Posterior cingulate gyrus (tissue), 11 donors: Measurements from ENCODE around the gene KRTAP4-8.
"Not testable (repeated sequence)": the region's sequence is repeated elsewhere in the genome, so short reads cannot be mapped to it uniquely, and the experiment has no call there.

Experiments used
- DNase-seq, 10 donors: peaks; one replicate each; pipeline versions ENCODE4 v3.0.0 to v3.0.0-alpha.2; 2020 to 2021; ENCODE audit warnings: mixed read lengths in 3 of 10
- intact Hi-C: fragments of 100-400 bp; cut with DNase I; formaldehyde crosslinking; loops from one replicate; pipeline ENCODE4 v1.15.1; 2023

Gene KRTAP4-8

DNA sequence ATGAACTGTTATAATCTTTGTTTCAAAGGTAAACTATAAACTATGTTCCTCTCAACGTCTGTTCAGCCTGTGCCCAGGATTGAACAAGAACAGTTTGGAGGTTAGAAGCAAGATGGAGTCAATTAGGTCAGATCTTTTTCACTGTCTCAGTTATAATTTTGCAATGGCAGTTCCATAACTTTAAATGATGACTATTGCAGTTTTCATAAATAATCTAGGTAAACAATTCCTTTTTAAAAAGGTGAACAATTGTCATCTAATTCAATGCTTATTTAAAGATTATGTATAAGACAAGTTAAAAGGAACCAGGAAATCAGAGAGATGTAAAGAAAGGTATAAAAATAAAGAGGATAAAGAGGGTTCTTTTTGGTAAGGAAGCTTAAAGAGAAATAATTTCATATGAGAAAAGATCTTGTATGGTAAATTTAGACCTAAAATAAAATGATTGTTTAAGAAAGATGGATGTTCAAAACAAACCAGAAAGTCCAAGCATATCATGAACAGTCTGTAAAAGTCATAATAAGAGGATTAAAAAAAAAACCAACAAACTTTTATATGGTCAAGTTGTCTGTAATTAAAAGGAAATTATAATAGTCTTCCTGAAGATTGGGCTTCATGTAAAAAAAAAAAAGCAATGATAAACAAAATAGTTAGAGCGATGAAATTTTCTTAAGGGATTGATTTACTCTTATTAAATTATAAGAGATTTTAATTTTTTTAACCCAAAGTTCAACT lies 13.4 kb upstream of the KRTAP4-8 start:
- DNase-seq: no peak
- intact Hi-C loops: no loop called here

DNA sequence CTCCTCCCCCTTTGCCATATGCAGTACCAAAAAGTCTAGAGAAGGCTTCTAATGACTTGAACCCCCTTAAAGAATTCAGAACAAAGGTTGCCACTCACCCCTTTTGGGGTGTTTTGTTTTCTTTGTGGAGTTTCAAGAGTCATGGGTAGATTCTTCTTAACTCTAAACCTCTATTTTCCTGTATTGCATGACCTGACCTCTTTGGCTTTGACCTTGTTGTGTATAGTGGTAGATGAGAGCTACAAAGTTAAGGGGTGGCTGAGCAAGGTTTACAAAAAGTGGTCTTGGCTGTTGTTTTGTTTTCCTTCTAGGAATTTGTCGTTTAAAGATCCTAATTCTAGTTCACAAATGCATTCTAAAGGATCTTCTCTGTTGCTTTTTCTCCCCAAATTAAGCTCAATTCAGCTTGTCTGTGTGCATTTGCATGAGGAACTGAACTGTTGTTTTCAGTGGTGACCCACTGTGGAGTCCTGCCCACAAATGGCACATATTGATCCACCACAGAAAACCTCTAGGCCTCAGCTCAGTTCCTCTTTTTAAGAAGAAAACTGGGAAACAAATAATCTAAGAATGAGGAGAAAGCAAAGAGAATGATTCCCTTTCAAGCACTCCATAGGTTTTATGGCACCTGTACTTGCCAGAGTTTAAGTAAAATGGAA lies 10.9 kb upstream of the KRTAP4-8 start:
- not testable (repeated sequence) for DNase-seq

DNA sequence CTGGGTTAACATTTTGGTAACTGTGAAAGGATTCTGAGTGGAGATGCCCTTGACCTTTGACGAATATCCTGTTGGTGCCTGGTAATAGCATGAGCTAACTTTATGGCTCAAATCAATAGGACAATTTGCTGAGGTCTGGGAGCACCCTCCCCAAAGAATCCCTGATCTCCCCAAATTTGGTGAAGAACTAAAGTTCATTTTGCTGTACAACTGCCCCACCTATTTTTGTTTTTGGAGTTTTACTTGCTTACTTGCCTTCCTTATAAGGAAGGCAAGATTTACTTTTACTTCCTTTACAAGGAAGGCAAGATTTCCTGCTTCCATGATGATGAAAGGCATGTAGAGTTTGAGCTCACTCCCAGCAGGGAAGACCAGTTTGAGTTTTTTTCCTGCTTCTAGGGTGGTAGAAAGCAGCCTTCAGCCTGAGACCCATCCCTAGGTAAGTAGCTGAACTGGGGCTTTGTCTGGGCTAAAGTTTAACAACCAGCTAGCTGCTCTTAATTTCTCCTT lies 10.1 kb upstream of the KRTAP4-8 start:
- DNase-seq: no peak
- intact Hi-C loops: no loop called here

More for the DNA sequence above, 10.9 kb upstream of the KRTAP4-8 start:
- intact Hi-C loops: not testable (repeated sequence)

DNA sequence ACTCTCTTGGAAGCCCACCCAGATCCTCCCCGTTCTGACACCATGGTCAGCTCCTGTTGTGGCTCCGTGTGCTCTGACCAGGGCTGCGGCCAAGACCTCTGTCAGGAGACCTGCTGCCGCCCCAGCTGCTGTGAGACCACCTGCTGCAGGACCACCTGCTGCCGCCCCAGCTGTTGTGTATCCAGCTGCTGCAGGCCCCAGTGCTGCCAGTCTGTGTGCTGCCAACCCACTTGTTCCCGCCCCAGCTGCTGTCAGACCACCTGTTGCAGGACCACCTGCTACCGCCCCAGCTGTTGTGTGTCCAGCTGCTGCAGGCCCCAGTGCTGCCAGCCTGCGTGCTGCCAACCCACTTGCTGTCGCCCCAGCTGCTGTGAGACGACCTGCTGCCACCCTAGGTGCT lies 7.4 kb upstream of the KRTAP4-8 start, which contains the start of gene KRTAP4-9:
Gene KRTAP4-9 (plus strand): TSS at position 43 of the 400 bp plus-strand sequence. CDS start 0 bp downstream, at position 43.
- peak in 1 of 10 donors; percentile 69 for DNase-seq
- intact Hi-C loops: not testable (repeated sequence)

DNA sequence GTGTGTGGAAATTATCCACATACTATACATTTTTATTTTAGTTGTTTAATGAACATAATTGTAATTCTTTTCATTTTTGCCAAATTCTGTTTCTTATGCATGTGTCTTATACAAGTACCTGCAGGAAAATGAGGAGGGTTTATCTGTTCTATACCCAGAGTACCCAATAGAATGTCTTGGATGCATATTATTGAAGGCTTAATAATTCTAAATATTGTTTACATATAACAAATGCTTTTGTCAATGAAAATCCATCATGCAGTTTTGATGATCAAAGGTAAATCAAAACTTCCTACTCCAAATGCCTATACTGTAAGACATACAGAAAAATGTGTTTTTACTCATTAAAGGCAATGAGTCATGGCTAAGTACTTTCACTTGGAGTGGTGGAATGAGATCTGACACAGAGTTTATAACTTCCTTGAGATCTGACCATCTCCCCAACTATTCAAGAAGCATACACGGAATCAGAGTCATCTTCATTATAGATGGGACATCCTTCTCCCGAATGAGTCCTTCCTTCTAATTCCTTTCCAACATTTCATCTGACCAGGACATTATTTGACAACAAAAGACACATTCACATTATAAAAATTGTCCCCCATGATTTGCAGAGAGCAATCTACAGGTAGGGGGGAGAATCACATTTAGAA lies 6.6 kb upstream of the KRTAP4-8 start:
- DNase-seq, intact Hi-C loops: not testable (repeated sequence)

DNA sequence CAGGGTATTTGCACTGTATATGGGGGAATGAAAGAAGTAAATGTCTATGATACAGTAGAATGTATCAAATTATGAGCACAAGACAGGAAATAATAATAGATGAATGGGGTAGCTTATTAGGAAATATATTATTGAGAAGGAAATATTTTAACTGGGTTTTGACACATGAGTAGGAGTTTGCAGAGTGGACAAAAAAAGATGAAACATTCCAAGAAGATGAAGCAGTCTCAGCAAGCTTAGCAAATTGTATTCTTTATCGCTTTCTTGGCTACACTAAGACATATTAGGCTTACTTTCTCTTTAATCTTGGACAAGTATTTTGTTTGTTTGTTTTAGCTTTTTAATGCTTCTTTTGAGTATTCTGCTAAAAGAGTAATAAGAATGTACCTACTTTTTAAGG lies 6.0 kb upstream of the KRTAP4-8 start:
- DNase-seq: no peak
- intact Hi-C loops: no loop called here

DNA sequence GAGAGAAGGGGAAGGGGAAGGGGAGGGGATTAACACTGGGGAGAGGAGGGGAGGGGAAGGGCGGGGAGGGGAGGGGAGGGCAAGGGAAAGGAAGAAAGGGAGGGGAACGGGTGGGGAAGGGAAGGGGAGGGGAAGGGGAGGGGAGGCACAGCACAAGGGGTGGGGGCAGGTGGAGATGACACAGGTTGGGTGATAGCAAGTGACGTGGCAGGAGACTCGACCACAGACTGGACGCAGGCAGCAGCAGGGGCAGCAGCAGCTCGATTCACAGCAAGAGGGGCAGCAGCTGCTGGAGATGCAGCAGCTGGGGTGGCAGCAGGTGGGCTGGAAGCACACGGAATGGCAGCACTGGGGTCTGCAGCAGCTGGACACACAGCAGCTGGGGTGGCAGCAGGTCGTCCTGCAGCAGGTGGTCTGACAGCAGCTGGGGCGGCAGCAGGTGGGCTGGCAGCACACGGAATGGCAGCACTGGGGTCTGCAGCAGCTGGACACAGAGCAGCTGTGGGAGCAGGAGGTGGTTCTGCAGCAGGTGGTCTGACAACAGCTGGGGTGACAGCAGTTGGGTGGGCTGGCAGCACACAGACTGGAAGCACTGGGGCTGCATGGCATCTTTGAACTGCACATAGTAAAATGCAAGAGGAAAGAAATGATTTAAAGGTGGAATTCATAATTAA lies 3.8 kb upstream of the KRTAP4-8 start, which contains the start of gene KRTAP4-16:
Gene KRTAP4-16 (minus strand): TSS at position 624 of the 674 bp plus-strand sequence. CDS start 0 bp downstream, at position 624.
- peak in 1 of 10 donors; percentile 79 for DNase-seq
- intact Hi-C loops: no loop called here

DNA sequence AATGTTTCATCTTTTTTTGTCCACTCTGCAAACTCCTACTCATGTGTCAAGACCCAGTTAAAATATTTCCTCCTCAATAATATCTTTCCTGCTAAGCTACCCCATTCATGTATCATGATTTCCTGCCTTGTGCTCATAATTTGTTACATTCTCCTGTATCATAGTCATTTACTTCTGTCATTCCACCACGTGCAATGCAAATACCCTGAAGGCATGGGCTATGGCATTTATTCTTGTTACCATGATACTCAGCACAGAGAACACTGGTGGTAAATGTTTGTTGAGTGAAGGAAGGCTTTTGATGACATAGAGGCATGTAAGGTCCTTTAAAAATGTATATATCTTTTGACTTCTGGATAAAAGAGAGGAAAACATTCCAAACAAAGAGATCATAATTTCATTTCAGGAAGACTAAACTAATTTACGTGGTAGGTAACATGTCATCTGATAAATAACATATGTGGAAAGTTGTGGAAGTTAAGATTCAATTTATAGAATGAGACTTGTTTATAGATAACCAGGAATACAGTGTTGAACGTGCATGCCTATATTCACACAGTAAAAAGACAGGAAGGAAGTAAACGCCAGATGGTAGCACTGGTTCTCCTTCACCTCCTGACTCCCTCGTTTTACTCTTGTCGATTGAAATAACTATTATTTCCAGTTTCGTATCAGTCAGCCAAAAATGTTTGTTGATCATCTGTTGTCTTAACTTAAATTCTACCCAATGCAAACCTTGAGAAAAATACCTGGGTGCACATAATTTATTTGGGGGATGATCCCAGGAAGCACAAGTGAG lies 1.9 kb upstream of the KRTAP4-8 start:
- DNase-seq, intact Hi-C loops: not testable (repeated sequence)

DNA sequence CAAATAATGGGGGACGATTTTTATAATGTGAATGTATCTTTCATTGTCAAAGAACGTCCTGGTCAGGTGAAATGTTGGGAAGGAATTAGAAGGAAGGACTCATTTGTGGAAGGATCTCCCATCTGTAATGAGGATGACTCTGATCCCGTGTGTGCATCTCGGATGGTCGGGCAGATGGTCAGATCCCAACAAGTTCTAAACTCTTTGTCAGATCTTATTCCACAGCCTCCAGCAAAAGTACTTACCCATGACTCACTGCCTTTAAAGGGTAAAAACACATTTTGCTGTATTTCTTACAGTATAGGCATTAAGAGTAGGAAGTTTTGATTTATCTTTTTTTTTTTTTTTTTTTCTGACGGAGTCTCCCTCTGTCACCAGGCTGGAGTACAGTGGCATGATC lies 539 bp upstream of the KRTAP4-8 start:
- DNase-seq: no peak

DNA sequence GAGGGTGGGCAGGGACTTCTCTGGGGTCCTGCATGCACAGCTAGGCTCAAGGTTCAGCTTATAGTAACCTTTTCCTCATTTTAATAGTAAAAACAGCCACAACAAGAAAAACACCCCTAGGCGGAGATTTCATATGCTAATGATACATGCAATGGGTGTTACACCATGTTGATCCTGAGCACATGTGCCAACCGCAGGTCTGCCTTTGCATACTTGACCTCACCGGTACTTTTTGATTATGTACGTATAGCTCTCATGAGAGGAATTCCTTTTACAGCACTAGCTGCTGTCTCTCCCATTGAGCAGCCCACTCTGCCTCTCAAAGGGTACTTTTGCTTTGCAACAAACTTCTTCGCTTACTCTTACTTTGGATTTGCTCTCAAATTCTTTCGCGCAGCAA lies 1.9 kb downstream of the KRTAP4-8 start:
- intact Hi-C loops: no loop called here
- DNase-seq: no peak

More for the DNA sequence above, 539 bp upstream of the KRTAP4-8 start:
- intact Hi-C loops: no loop called here

DNA sequence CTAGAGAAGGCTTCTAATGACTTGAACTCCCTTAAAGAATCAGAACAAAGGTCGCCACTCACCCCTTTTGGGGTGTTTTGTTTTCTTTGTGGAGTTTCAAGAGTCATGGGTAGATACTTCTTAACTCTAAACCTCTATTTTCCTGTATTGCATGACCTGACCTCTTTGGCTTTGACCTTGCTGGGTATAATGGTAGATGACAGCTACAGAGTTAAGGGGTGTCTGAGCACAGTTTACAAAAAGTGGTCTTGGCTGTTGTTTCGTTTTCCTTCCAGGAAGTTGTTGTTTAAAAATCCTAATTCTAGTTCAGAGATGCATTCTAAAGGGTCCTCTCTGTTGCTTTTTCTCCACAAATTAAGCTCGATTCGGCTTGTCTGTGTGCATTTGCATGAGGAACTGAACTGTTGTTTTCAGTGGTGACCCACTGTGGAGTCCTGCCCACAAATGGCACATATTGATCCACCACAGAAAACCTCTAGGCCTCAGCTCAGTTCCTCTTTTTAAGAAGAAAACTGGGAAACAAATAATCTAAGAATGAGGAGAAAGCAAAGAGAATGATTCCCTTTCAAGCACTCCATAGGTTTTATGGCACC lies 9.1 kb downstream of the KRTAP4-8 start:
- intact Hi-C loops: not testable (repeated sequence)

DNA sequence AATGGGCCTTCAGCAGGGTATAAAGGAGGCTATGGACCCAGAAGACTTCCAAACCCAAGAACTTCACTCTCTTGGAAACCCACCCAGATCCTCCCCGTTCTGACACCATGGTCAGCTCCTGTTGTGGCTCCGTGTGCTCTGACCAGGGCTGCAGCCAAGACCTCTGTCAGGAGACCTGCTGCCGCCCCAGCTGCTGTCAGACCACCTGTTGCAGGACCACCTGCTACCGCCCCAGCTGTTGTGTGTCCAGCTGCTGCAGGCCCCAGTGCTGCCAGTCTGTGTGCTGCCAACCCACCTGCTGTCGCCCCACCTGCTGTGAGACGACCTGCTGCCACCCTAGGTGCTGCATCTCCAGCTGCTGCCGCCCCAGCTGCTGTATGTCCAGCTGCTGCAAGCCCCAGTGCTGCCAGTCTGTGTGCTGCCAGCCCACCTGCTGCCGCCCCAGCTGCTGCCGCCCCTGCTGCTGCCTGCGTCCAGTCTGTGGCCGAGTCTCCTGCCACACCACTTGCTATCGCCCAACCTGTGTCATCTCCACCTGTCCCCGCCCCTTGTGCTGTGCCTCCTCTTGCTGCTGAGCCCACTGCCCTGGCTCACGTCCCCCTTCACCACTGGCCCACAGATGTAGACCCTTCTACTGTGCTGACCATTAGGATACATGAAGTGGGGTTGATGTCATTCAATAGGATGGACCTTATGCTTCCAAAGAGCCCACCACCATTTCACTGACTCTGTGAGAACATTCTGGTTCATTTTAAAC lies 13.7 kb downstream of the KRTAP4-8 start, which contains the start of gene KRTAP4-7:
Gene KRTAP4-7 (plus strand): TSS at position 51 of the 757 bp plus-strand sequence. CDS start 57 bp downstream, at position 108.
- DNase-seq: peak in 1 of 10 donors; percentile 56
- intact Hi-C loops: not testable (repeated sequence)

More for the DNA sequence above, 9.1 kb downstream of the KRTAP4-8 start:
- not testable (repeated sequence) for DNase-seq

DNA sequence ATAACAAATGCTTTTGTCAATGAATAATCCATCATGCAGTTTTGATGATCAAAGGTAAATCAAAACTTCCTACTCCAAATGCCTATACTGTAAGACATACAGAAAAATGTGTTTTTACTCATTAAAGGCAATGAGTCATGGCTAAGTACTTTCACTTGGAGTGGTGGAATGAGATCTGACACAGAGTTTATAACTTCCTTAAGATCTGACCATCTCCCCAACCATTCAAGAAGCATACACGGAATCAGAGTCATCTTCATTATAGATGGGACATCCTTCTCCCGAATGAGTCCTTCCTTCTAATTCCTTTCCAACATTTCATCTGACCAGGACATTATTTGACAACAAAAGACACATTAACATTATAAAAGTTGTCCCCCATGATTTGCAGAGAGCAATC lies 14.5 kb downstream of the KRTAP4-8 start:
- DNase-seq, intact Hi-C loops: not testable (repeated sequence)

DNA sequence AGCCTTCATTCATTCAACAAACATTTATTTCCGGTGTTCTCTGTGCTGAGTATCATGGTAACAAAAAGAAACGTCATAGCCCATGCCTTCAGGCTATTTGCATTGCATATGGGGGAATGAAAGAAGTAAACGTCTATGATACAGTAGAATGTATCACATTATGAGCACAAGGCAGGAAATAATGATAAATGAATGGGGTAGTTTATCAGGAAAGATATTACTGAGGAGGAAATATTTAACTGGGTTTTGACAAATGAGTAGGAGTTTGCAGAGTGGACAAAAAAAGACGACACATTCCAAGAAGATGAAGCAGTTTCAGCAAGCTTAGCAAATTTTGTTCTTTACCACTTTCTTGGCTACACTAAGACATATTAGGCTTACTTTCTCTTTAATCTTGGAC lies 15.3 kb downstream of the KRTAP4-8 start:
- no peak for DNase-seq
- intact Hi-C loops: no loop called here

DNA sequence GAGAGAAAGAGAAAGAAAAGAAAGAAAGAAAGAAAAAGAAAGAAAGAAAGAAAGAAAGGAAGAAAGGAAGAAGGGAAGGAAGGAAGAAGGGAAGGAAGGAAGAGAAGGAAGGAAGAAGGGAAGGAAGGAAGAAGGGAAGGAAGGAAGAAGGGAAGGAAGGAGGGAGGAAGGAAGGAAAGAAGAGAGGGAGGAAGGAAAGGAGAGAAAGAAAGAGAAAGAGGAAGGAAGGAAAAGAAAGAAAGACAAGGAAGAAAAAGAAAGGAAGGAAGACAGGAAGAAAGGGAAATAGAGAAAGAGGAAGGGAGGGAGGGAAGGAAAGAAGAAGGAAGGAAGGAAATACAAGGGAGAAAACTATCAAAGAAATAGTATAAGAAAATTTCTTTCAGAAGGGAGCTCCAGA lies 21.2 kb downstream of the KRTAP4-8 start:
- intact Hi-C loops: no loop called here
- DNase-seq: no peak

DNA sequence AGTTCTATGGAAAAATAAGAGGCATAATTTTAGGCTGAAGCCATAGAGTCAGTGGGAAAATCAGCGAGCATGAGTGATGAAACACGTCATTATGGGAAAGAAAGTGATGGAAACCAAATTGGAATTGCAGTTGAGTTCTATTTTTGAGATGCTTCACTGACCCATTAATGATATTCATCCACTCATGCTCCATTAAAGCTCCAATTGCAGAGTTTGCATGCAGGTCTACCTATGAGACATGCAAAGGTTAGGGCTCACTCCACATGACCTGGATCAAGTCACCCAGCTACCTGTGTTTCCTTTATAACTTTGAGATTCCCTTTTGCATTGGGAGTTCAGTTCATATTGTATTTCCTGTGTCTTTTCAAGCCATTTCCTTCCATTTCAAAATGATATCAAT lies 24.3 kb downstream of the KRTAP4-8 start:
- intact Hi-C loops: no loop called here
- DNase-seq: no peak

DNA sequence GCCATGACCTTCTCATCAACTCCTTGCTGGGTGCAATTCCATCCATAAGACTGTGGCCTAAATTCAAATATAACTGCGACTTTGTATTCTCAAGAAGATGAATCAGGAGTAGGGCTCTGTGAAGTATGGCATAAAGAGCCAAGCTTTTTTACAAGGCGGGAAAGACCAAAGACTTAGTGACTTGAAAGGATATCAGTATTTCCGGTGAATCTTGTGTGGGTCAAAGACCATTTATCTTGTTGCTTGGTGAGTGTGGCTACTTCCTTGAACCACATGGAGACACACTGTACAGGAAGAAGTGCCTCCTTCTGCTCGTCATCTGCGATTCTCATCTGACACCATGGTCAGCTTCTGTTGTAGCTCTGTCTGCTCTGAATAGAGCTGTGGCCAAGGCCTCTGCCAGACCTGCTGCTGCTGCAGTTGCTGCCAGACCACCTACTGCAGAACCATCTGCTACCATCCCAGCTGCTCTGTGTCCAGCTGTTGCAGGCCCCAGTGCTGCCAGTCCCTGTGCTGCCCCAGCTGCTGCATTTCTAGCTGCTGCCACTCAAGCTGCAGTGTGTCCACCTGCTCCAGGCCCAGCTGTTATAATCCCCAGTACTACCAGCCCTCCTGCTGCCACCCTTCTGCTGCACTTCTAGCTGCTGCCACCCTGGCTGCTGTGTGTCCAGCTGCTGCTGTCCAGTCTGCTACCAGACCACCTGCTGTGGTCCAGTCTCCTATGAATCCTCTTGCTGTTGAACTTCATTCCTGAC lies 26.2 kb downstream of the KRTAP4-8 start:
- intact Hi-C loops: no loop called here
- no peak for DNase-seq

DNA sequence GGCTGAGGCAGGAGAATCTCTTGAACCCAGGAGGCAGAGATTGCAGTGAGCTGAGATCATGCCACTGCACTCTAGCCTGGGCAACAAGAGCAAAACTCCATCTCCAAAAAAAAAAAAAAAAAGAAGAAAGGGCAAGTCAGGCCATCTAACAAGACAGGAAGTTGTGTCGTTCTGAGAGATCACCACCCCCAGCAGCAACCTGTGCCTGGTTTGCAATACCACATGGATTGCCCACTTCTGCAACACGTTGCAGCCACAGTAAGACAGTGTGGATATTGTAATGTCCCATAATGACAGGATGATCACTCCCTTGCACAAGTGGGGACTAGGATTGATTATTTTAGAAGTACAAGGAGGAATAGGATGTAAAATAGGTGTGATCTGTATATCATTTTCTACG lies 28.9 kb downstream of the KRTAP4-8 start:
- no peak for DNase-seq
- intact Hi-C loops: no loop called here
